IMR-90 (cell line): Measurements from ENCODE around the gene ITGB2. TPM values are rescaled to one million over a fixed set of nuclear protein-coding genes. Genes with fewer than 3 reads are reported as not detected.

Experiments used
- ATAC-seq: fragments of 200-7000 bp; cut with Tn5 transposase; 2 replicates; pipeline ENCODE4 v1.9.1; 2020; ENCODE audit warnings: low read depth, mild to moderate bottlenecking, moderate library complexity
- BruUV-seq: library from RNA; stranded (reverse); fragments of 400-500 nt; replicated peaks from 2 replicates; lab custom pipeline; 2021; lab: Mats Ljungman, UMichigan
- CTCF ChIA-PET: fragments of 300-600 bp; formaldehyde crosslinking; extraction: SDS; loops from one replicate; lab custom pipeline; 2021; ENCODE audit warnings: antibody characterized with exemption; lab: Yijun Ruan, JAX
- POLR2A ChIA-PET: fragments of 300-600 bp; sonication (Branson Sonifier 250); formaldehyde crosslinking; loops from one replicate; lab custom pipeline; 2022; ENCODE audit warnings: antibody characterized with exemption; ENCODE audit not compliant: unreplicated experiment; lab: Charles Lee
- DNase-seq: peaks from one replicate; pipeline ENCODE4 v3.0.0; 2013
- H2AFZ ChIP-seq: replicated peaks from 2 replicates; pipeline ENCODE3; 2013; ENCODE audit warnings: low read length, mild to moderate bottlenecking; ENCODE audit not compliant: poor library complexity
- H2AK5ac ChIP-seq: 2 replicates; pipeline ENCODE4 v1.6.1; 2013; ENCODE audit warnings: low read depth, low read length, inconsistent platforms
- H2AK9ac ChIP-seq: replicated peaks from 2 replicates; pipeline ENCODE3; 2013; ENCODE audit warnings: mild to moderate bottlenecking, low read depth, low read length, moderate library complexity; ENCODE audit not compliant: poor library complexity
- H2BK120ac ChIP-seq: 2 replicates; pipeline ENCODE4 v1.6.1; 2013; ENCODE audit warnings: low read depth, low read length, inconsistent platforms
- H2BK15ac ChIP-seq: 3 replicates; pipeline ENCODE4 v1.6.1; 2013; ENCODE audit warnings: low read depth, low read length, inconsistent platforms
- H2BK20ac ChIP-seq: 2 replicates; pipeline ENCODE4 v1.6.1; 2013; ENCODE audit warnings: low read depth, mild to moderate bottlenecking, inconsistent platforms, low read length, moderate library complexity
- H2BK5ac ChIP-seq: 2 replicates; pipeline ENCODE4 v1.6.1; 2013; ENCODE audit warnings: mild to moderate bottlenecking, low read depth, low read length, inconsistent platforms; ENCODE audit not compliant: poor library complexity, severe bottlenecking
- H3K14ac ChIP-seq: replicated peaks from 2 replicates; pipeline ENCODE4 v1.6.1; 2013; ENCODE audit warnings: low read depth, low read length, inconsistent platforms
- H3K18ac ChIP-seq: 2 replicates; pipeline ENCODE4 v1.6.1; 2013; ENCODE audit warnings: low read depth, low read length, control low read depth
- H3K23ac ChIP-seq: 2 replicates; pipeline ENCODE4 v1.6.1; 2013; ENCODE audit warnings: low read depth, low read length, inconsistent platforms
- H3K27ac ChIP-seq: 2 replicates; pipeline ENCODE4 v1.5.1; 2013; ENCODE audit warnings: mild to moderate bottlenecking, control low read depth, low read length; ENCODE audit not compliant: insufficient read depth
- H3K27me3 ChIP-seq: 2 replicates; pipeline ENCODE4 v1.6.1; 2013; ENCODE audit warnings: low read length; ENCODE audit not compliant: control insufficient read depth, insufficient read depth
- H3K36me3 ChIP-seq: 2 replicates; pipeline ENCODE4 v1.6.1; 2013; ENCODE audit warnings: low read length, mixed read lengths; ENCODE audit not compliant: control insufficient read depth, insufficient read depth
- H3K4ac ChIP-seq: 2 replicates; pipeline ENCODE4 v1.6.1; 2013; ENCODE audit warnings: low read depth, low read length, inconsistent platforms
- H3K4me1 ChIP-seq: 2 replicates; pipeline ENCODE4 v1.6.1; 2013; ENCODE audit warnings: low read length, mixed read lengths; ENCODE audit not compliant: control insufficient read depth, insufficient read depth
- H3K4me2 ChIP-seq: 2 replicates; pipeline ENCODE4 v1.6.1; 2013; ENCODE audit warnings: low read depth, mild to moderate bottlenecking, control low read depth, low read length, moderate library complexity
- H3K4me3 ChIP-seq: 2 replicates; pipeline ENCODE4 v1.5.1; 2013; ENCODE audit warnings: low read depth, mild to moderate bottlenecking, control low read depth, low read length, moderate library complexity; ENCODE audit not compliant: insufficient read depth
- H3K56ac ChIP-seq: 2 replicates; pipeline ENCODE4 v1.6.1; 2013; ENCODE audit warnings: low read length, inconsistent platforms; ENCODE audit not compliant: insufficient read depth; ENCODE audit errors: extremely low read depth
- H3K79me1 ChIP-seq, 2 experiments: 2 replicates each; pipeline ENCODE4 v1.6.1; 2013; ENCODE audit warnings: low read length in 2 of 2, inconsistent platforms in 1 of 2, low read depth in 1 of 2
- H3K9ac ChIP-seq: 2 replicates; pipeline ENCODE4 v1.6.1; 2013; ENCODE audit warnings: low read depth, low read length, control low read depth
- H3K9me1 ChIP-seq: 2 replicates; pipeline ENCODE4 v1.6.1; 2013; ENCODE audit warnings: low read length, inconsistent platforms; ENCODE audit not compliant: insufficient read depth
- H3K9me3 ChIP-seq: 2 replicates; pipeline ENCODE4 v1.6.1; 2013; ENCODE audit warnings: low read length; ENCODE audit not compliant: control insufficient read depth, insufficient read depth
- H4K20me1 ChIP-seq: 2 replicates; pipeline ENCODE4 v1.6.1; 2013; ENCODE audit warnings: low read length, inconsistent platforms; ENCODE audit not compliant: insufficient read depth
- H4K5ac ChIP-seq: 2 replicates; pipeline ENCODE4 v1.6.1; 2013; ENCODE audit warnings: mild to moderate bottlenecking, low read depth, low read length, control low read depth
- H4K8ac ChIP-seq, 2 experiments: 2 replicates each; pipeline ENCODE4 v1.6.1; 2013; ENCODE audit warnings: low read depth in 2 of 2, low read length in 2 of 2, control low read depth in 1 of 2, inconsistent platforms in 1 of 2
- H4K91ac ChIP-seq: 2 replicates; pipeline ENCODE4 v1.6.1; 2013; ENCODE audit warnings: low read depth, low read length, inconsistent platforms; ENCODE audit not compliant: insufficient read depth
- BHLHE40 ChIP-seq: fragments of 150-350 bp; IDR thresholded peaks from 2 replicates; pipeline ENCODE4 v1.6.1; 2016; ENCODE audit warnings: mild to moderate bottlenecking, low read depth, low read length
- CEBPB ChIP-seq: IDR thresholded peaks from 2 replicates; pipeline ENCODE4 v1.6.1; 2012; ENCODE audit warnings: low read depth, low read length, improper control_type of control experiment
- CHD1 ChIP-seq: IDR thresholded peaks from 2 replicates; pipeline ENCODE4 v1.6.1; 2012; ENCODE audit warnings: low read depth, low read length, improper control_type of control experiment
- FOS ChIP-seq: fragments of 150-350 bp; IDR thresholded peaks from 2 replicates; pipeline ENCODE4 v1.6.1; 2016; ENCODE audit warnings: low read depth, low read length
- MAZ ChIP-seq: IDR thresholded peaks from 2 replicates; pipeline ENCODE4 v1.6.1; 2012; ENCODE audit warnings: low read depth, mild to moderate bottlenecking, low read length, improper control_type of control experiment, moderate library complexity, borderline replicate concordance
- MXI1 ChIP-seq: IDR thresholded peaks from 2 replicates; pipeline ENCODE4 v1.6.1; 2012; ENCODE audit warnings: low read depth, mild to moderate bottlenecking, low read length, moderate library complexity, borderline replicate concordance
- NFE2L2 ChIP-seq: fragments of 150-350 bp; IDR thresholded peaks from 2 replicates; pipeline ENCODE4 v1.6.1; 2016; ENCODE audit warnings: low read depth, mild to moderate bottlenecking, low read length
- POLR2A ChIP-seq: IDR thresholded peaks from 2 replicates; pipeline ENCODE4 v1.6.1; 2012; ENCODE audit warnings: mild to moderate bottlenecking, low read depth, low read length
- RCOR1 ChIP-seq: IDR thresholded peaks from 2 replicates; pipeline ENCODE4 v1.6.1; 2012; ENCODE audit warnings: mild to moderate bottlenecking, low read length, improper control_type of control experiment; ENCODE audit not compliant: insufficient replicate concordance
- RFX5 ChIP-seq: IDR thresholded peaks from 2 replicates; pipeline ENCODE4 v1.8.0; 2012; ENCODE audit warnings: low read depth, mild to moderate bottlenecking, low read length, moderate library complexity
- SMC3 ChIP-seq: fragments of 150-350 bp; IDR thresholded peaks from 2 replicates; pipeline ENCODE4 v1.6.1; 2016; ENCODE audit warnings: low read depth, mild to moderate bottlenecking, antibody characterized with exemption, low read length, moderate library complexity
- WGBS, 2 experiments: methylation state at CpG; one replicate each; pipeline versions ENCODE4 v1.1.5 to v1.1.7; 2013; ENCODE audit warnings: missing lambda C conversion rate in 2 of 2; ENCODE audit not compliant: insufficient read length in 1 of 2; ENCODE audit errors: extremely low coverage in 2 of 2; 5-methylcytosine and 5-hydroxymethylcytosine counted together
- dilution Hi-C: fragments of 300-500 bp; cut with HindIII; formaldehyde crosslinking; loops from one replicate; pipeline ENCODE4 v1.14.3; 2018; ENCODE audit warnings: low sequenced_read_pairs; ENCODE audit not compliant: unreplicated experiment
- in situ Hi-C: fragments of 300-500 bp; cut with MboI; formaldehyde crosslinking; loops from 3 replicates; pipeline ENCODE4 v1.14.3; 2019; ENCODE audit warnings: low sequenced_read_pairs, inconsistent platforms, mixed read lengths
- intact Hi-C: fragments of 100-400 bp; cut with micrococcal nuclease; formaldehyde crosslinking; loops from 2 replicates; pipeline ENCODE4 v1.10.0; 2022
- polyA plus RNA-seq, 3 experiments: library from polyadenylated mRNA; depleted of rRNA; stranded (reverse); fragments of >200 nt; gene quantifications; 2 replicates each; pipeline ENCODE4 v1.2.3, GENCODE V29; 2012; ENCODE audit warnings: low replicate concordance in 1 of 3
- total RNA-seq: library from RNA; depleted of rRNA; stranded (reverse); fragments of >200 nt; gene quantifications from 2 replicates; pipeline ENCODE4 v1.2.3, GENCODE V29; 2012
- TF ChIP-seq, protein P1 (sequence below): conservative IDR thresholded peaks from 2 replicates; pipeline ENCODE4 v1.5.1; 2012; ENCODE audit warnings: mild to moderate bottlenecking, low read depth, low read length, improper control_type of control experiment
- TF ChIP-seq, protein P2 (sequence below): fragments of 150-350 bp; IDR thresholded peaks from 2 replicates; pipeline ENCODE4 v1.6.1; 2017; ENCODE audit warnings: mild to moderate bottlenecking, antibody characterized with exemption, low read length, low read depth
- TF ChIP-seq, protein P3 (sequence below): fragments of 150-350 bp; IDR thresholded peaks from 2 replicates; pipeline ENCODE4 v1.6.1; 2016; ENCODE audit warnings: low read depth, mild to moderate bottlenecking, low read length, moderate library complexity, borderline replicate concordance

Gene ITGB2
- total and polyA plus RNA-seq, 2 of the 4 experiments (the other 2 are of a cell fraction): 0.14 TPM; not detected in 1

DNA sequence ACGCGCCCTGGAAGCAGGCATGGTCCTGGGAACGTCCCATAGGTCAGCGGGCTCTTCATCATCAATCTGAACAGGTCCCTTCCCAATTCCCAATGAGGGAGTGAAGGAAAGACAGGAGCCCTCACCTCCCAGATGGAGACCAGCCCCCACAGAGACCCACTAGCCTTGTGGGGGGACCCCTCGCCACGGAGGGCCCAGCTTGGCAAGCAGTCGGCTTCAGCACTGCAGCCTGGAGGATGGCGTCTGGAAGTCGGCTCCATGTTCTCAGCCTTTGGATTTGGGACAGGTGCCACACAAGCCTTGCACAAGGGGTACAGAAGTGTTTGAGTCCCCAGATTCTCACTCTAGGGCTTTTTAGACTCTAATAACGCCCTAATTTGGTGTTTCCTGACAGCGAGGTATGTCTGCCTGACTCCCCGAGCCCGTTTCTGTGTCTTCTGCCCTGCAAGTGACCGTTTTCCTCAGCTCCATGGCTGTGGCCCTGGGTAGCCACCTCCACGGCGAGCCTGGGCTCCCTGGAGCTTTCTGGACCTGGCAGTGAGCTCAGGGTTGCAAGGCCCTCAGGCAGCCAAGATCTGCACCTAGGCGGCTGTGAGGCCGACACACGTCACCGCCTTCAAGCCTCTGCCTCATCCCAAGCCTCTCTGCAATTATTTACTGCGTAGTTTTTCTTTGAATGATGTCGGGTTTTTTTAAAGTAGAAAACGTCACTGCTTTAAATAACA lies 77.8 kb downstream of the ITGB2 start:
- 52% methylated on average over 8 of the region's 23 CpGs; no CpG with 5 or more reads in 1 of the 2 experiments for WGBS, 2 experiments
- Histone ChIP-seq H3K9me3 (no peaks in the 10 kb centered on the region), H3K4ac (no peak overlapping the region), H2BK5ac (no peak overlapping the region), H3K4me2 (no peak overlapping the region), H3K9me1 (peaks cover 13% of the 10 kb centered on the region; the same call in 1 of the 2 replicates), H3K36me3 (no peaks in the 10 kb centered on the region), H3K4me1 (peaks cover 2% of the 10 kb centered on the region; the same call in 1 of the 2 replicates), H3K23ac (no peak overlapping the region), H2AFZ (no peak overlapping the region), H4K5ac (no peak overlapping the region), H3K4me3 (no peak overlapping the region), H4K20me1 (no peaks in the 10 kb centered on the region; the same call in 1 of the 2 replicates), H3K56ac (no peak overlapping the region), H3K27me3 (peaks cover 26% of the 10 kb centered on the region), H2AK9ac (no peak overlapping the region), H3K14ac (no peak overlapping the region), H3K18ac (no peak overlapping the region), H2BK20ac (no peak overlapping the region), H3K9ac (no peak overlapping the region), H2BK120ac (no peak overlapping the region), H4K91ac (no peak overlapping the region), H3K79me1 (no peaks in the 10 kb centered on the region), H2AK5ac (no peak overlapping the region), H4K8ac (no peak overlapping the region), H2BK15ac (no peak overlapping the region), H3K27ac (no peak overlapping the region)
- intact Hi-C loops: no loop called here
- no peak for TF ChIP-seq POLR2A
- no peak for TF ChIP-seq CEBPB
- TF ChIP-seq FOS: no peak
- TF ChIP-seq NFE2L2: no peak
- TF ChIP-seq, protein P1, sequence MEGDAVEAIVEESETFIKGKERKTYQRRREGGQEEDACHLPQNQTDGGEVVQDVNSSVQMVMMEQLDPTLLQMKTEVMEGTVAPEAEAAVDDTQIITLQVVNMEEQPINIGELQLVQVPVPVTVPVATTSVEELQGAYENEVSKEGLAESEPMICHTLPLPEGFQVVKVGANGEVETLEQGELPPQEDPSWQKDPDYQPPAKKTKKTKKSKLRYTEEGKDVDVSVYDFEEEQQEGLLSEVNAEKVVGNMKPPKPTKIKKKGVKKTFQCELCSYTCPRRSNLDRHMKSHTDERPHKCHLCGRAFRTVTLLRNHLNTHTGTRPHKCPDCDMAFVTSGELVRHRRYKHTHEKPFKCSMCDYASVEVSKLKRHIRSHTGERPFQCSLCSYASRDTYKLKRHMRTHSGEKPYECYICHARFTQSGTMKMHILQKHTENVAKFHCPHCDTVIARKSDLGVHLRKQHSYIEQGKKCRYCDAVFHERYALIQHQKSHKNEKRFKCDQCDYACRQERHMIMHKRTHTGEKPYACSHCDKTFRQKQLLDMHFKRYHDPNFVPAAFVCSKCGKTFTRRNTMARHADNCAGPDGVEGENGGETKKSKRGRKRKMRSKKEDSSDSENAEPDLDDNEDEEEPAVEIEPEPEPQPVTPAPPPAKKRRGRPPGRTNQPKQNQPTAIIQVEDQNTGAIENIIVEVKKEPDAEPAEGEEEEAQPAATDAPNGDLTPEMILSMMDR: no peak
- TF ChIP-seq BHLHE40: no peak
- no peak for TF ChIP-seq CHD1
- TF ChIP-seq MAZ: no peak
- TF ChIP-seq, protein P2, sequence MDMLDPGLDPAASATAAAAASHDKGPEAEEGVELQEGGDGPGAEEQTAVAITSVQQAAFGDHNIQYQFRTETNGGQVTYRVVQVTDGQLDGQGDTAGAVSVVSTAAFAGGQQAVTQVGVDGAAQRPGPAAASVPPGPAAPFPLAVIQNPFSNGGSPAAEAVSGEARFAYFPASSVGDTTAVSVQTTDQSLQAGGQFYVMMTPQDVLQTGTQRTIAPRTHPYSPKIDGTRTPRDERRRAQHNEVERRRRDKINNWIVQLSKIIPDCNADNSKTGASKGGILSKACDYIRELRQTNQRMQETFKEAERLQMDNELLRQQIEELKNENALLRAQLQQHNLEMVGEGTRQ: no peak
- no peak for TF ChIP-seq SMC3
- TF ChIP-seq, protein P3, sequence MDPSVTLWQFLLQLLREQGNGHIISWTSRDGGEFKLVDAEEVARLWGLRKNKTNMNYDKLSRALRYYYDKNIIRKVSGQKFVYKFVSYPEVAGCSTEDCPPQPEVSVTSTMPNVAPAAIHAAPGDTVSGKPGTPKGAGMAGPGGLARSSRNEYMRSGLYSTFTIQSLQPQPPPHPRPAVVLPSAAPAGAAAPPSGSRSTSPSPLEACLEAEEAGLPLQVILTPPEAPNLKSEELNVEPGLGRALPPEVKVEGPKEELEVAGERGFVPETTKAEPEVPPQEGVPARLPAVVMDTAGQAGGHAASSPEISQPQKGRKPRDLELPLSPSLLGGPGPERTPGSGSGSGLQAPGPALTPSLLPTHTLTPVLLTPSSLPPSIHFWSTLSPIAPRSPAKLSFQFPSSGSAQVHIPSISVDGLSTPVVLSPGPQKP: no peak
- TF ChIP-seq RFX5: no peak
- no peak for TF ChIP-seq RCOR1
- no peak for TF ChIP-seq MXI1
- no TSS peak for BruUV-seq
- in situ Hi-C loops: no loop called here
- ChIA-PET CTCF (no interaction called here), POLR2A (no interaction called here)
- ATAC-seq (no peak), DNase-seq (no peak)
- dilution Hi-C loops: no loop called here
